ENCODE results near the gene EIF5A.

Gene EIF5A
- total RNA-seq, result 105 to 108 reads per million in 2 donors

DNA sequence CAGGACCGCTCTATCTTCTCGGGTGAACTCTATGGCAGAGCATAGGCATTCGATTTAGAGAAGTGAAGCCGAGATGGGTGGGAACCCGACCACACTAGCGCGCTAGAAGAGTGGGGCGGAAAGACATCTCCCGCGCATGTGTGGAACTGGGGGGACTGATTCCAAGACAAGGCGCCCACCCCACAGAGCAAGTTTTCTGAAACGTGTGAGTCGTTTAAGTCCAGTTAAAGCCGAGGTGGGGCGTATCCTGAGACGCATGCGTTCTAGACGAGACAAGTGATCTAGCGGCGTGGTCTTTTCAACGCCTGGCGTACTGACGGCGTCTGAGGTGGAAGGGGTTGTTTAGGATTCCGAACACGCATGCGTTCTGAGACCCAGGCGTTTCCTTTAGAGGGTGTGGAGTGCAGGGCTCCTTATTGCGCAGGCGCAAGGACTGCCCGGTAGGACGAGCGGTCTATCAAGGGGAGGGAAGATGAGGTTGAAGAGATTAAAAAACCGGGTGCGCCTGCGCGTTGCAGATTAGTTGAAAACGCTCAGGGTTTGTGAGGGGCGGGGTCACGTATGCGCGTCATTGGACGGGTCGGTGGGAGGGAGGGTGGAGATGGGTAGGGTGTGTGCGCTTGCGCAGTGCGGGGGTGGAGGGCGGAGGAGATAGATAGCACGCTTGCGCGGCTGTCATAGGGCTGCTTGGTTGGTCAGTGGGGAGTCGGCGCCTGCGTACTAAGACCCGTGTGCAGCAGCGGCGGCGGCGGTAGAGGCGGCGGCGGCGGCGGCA is at the start of gene EIF5A:
EIF5A (plus strand) TSS at position 718 of the 775 bp plus-strand sequence. CDS start 2,008 bp downstream, outside the sequence.
- DNase-seq, result peak; percentile 98

DNA sequence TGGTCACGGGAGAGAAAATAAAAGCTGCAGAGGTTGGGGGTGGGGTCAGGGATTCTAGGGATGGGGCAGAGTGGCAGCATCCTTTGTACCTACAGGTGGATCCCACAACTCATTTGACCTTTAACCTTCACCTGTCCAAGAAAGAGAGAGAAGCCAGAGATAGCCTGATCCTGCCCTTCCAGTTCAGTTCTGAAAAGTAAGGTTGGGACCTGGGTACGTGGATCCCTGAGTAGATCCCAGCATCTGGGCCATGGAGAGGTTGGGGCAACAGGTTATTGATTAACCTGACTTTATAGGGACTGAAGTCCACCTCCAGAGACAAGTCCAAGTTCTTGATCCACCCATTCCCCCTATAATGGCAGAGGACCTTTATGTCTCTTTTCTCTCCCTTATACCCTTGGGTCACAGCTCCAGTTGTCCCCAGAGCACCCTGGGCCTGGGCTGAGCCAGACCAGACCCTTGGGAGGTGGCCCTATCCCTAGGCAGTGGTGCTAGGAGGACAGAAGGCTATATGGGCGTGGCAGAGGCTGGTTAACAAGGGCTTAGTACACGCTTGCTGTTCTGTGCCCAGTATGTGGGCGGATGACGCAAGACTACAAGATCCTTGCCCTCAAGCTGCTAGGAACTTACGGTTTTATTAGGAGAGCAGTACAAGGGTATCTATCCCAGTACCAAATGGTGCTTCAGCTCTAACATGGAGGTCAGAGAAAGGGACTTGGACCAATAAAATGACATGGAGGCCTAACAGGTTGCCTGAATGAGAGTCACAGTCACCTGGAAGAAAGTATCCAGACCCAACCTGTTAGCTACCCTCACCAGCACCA is 48.5 kb upstream of the EIF5A start:
- DNase-seq, result no peak

DNA sequence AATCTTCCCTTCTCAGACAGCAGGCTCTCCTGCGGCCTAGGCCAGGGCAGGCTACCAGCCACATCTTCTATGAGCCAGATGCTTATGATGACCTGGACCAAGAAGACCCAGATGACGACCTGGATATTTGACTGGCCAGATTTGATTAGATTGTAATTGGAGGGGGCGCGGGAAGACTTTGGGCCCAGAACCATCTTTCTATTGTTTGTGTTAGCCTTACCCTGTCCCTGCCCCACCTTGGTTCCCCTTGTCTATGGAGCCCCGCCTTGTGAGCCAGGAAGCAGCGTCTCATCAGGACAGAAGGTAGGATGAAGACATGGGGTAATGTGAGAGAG is 47.9 kb upstream of the EIF5A start:
- no peak for DNase-seq

DNA sequence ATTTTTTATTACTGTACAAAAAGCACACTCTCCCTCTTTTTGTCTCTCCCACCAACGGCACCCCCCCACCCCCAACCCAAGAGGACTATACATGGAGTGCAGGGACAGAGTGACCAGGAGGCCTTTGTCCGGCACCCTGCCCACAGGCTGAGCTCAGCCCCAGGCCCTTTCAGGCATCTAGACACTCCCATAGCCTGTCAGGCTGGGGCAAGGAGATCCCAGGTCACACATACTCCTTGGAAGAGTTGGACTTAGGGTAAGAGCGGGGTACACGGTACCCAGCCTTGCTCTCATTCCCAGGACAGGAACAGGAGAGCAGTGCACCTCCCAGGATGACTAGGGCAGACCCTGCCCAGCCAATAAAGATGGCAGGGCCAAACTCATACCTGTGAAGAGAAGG is 47.3 kb upstream of the EIF5A start:
- no peak for DNase-seq

DNA sequence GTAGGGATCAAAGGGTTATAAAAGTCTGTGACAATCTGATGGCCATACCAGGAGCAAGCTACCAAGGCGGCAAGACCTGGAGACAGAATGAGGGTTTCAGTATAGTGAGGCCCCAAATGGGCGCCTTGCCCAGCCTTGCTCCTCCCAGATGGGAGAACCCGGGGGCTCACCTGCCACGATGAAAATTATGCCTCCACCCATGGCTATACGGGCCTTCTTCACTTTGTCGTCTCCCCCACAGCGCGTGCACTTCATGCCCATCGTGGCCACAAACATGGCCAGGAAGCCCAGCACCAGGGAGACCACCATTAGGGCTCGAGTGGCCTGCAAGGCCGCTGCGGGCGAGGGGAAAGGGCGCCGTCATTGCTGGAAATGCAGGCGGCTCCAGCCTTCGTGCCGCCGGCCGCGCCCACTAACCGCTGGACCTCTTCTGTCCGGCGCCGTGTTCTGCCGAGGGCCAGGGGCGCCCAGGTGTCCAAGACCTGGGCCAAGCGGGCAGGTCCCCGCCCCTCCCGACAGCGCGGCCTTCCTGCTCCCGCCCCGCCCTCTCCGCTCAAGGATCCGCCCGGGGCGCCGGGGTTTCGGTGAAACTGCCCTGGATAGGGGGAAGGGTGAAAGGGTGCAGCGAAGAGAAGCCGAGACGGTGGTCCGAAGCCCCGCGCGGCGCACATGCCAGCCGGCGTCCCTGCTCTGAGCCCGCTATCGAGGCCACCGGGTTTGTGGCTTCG is 46.6 kb upstream of the EIF5A start:
- no peak for DNase-seq

DNA sequence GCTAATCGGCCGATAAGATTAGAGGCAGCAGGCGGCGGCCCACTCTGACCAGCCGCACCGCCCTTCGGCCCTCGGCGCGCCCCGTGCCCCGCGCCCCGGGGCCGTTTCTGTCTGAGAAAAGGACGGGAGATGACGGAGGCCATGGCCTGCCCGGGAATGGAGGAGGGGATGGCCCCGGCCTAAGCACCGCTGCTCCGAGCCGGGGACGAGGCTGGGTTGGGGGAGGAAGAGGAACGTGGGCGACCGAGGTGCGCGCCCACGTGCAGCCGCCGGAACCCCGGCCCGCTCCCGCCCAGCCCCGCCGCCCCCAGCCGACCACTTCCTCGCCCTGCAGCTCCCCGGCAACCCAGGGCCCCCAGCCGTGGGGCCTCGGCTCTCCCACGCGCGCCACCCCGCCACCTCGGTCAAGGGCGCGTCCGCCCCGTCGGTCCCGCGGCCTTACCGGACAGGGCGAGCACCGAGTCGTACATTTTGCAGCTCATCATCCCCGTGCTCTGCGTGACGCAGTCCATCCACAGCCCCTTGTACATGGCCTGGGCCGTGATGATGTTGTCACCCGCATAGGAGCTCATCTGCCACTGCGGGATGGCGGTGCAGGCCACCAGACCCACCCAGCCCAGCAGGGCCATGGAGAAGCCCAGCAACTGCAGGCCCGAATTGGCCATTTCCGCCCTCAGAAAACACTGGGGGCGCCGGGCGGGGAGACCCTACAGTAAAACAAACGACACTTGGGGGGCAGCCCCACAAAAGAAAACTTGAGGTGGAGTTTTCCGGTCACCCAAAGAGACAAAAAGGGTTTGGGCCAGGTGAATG is 45.8 kb upstream of the EIF5A start:
- DNase-seq, result no peak

DNA sequence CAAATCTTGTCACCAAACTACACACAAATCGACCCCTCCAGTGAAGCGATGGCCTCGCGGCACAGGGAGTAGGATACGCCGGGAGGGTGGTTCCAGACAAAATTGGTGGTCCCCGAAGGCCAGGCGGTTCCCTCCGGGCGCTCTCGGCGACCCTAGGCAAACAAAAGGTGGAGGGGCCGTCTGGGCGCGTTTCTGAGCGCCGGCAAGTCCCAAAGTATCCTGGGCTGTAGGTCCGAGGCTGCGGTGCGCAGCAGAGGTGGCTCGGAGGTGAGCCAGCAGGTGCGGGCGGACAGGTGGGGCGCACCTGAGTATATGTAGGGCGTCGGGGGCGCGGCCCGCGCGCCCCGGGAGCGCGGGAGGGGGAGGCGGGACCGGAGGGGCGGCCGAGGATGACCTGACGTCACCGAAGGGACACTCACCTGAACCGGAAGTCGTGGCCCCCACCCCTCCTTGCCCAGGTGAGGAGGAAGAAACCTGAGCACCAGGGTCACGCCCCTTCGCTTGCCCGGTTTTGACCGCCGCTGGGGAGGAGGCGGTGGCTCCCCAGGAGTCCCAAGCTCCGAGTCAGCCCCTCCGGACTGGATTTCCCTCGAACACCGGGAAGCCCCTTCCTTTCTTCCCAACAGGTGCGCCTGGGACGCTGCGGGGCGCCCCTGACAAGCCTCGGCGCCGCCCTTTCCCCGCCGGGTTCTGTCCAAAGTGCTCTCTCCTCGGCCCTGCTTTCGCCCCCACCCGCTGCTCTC is 45.1 kb upstream of the EIF5A start, which contains the start of gene CLDN7:
CLDN7 (minus strand) TSS at position 287 of the 743 bp plus-strand sequence. CDS start 435 bp downstream, outside the sequence.
- DNase-seq, result no peak

DNA sequence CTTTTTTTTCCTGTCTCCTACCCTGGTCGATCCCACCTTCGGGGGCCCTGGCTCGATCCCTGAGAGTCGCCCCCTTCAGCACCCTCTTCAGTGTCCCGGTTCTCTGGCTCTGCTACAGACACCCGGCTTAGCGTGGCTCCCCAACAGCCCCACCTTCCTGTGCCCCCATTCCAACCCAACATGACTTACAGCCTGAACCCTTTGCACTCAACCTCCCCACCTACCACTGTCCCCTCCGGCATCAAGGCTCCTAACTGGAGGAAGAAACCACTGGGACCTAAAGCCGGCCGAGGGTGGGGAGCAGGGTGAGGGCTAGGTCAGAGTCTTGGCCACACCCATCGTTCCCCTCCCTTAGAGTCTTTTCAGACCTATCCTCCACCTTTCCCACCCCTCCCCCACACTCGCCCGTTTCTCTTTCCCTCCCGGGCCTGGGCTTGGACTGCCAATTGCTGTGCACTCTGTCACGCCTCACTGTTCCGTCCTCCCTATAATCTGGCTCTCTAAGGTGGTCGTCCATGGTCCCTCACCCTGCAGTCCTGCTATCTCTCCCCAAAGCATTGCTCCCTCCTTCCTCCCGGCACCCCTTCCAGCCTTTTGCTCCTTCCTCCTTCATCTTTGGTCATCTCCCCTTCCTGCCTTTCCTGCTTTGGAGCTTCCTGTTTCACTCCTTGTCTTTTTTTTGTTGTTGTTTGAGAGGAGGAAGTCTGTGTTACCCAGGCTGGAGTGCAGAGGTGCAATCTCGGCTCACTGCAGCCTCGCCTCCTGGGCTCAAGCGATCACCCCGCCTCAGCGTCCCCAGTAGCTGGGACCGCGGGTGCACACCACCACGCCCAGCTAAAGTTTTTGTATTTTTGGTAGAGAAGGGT is 44.3 kb upstream of the EIF5A start:
- DNase-seq, result no peak

DNA sequence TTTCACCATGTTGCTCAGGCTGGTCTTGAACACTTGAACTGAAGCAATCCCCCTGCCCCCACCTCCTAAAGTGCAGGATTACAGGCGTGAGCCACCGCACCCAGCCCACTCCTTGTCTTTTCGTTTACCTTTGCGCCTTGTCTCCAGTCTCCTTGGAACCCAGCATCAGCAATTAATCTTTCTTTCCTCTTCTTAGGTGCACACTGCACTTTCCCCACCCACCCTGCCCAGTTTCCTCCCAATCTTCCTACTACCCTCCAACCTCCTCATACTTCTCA is 43.7 kb upstream of the EIF5A start:
- no peak for DNase-seq

DNA sequence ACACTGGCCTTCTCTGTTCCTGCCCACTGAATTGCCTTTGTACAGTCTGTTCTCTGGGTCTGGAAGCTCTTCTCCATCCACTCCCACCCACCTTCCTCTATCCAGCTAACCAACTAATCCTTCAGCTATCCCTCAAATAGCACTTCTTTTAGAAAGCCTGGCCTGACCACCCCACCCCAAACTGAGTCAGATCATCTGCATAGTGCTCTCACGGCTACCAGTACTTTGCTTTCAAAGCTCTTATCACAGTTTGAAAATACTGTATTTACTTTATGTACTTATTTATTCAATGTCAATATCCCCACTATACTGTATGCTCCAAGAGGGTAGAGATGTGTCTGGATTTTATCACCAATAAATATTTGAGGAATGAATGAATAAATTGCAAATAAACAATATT is 40.6 kb upstream of the EIF5A start:
- DNase-seq, result no peak

DNA sequence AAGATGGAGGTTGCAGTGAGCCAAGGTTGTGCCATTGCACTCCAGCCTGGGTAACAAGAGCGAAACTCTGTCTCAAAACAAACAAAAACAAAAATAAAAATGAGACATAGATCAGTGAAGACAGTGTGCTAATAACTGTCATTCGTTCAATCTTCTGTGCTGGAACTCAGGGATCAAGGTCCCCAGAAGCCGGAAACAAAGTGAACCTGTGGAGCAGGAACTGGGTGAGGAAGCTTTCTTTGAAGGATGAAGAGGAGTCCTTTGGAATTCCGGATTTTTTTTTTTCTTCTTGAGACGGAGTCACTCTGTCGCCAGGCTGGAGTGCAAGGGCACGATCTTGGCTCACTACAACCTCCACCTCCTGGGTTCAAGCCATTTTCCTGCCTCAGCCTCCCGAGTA is 28.0 kb upstream of the EIF5A start:
- DNase-seq, result no peak

DNA sequence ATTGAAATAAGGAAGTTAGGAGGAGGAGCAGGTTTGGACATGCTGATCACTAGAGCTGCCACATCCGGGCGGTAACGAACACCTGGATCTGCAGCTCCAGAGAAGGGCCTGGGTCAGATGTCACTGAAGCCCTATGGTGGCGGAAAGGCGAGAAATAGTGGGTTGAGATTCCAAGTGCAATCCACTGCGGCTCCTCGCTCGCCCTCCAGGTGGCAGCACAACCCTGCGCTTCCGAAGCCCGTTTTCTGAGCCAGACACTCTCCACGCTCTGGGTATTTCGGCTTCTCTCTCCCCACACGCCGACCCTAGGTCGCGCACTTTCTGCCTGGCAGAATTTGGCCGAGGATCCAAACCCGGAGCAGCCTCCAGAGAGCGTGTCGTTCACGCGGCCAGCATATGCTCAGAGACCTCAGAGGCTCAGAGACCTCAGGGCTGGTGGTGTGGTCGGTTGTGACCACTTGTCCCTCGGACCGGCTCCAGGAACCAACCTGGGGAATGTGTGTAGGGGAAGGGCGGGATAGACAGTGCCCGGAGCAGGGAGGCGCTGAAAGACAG is 26.8 kb upstream of the EIF5A start:
- peak; percentile 42 for DNase-seq

DNA sequence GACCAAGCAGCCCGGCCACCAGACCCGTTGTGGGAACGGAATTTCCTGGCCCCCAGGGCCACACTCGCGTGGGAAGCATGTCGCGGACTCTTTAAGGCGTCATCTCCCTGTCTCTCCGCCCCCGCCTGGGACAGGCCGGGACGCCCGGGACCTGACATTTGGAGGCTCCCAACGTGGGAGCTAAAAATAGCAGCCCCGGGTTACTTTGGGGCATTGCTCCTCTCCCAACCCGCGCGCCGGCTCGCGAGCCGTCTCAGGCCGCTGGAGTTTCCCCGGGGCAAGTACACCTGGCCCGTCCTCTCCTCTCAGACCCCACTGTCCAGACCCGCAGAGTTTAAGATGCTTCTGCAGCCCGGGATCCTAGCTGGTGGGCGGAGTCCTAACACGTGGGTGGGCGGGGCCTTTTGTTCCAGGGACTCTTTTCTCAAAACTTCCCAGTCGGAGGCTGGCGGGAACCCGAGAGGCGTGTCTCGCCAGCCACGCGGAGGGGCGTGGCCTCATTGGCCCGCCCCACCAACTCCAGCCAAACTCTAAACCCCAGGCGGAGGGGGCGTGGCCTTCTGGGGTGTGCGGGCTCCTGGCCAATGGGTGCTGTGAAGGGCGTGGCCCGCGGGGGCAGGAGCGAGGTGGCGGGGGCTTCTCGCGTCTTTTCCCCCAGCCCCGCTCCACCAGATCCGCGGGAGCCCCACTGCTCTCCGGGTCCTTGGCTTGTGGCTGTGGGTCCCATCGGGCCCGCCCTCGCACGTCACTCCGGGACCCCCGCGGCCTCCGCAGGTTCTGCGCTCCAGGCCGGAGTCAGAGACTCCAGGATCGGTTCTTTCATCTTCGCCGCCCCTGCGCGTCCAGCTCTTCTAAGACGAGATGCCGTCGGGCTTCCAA is 26.1 kb upstream of the EIF5A start, which contains the start of gene SLC2A4:
SLC2A4 (plus strand) TSS at position 645 of the 879 bp plus-strand sequence; CDS start at position 862, 217 bp downstream.
- DNase-seq, result peak; percentile 43

DNA sequence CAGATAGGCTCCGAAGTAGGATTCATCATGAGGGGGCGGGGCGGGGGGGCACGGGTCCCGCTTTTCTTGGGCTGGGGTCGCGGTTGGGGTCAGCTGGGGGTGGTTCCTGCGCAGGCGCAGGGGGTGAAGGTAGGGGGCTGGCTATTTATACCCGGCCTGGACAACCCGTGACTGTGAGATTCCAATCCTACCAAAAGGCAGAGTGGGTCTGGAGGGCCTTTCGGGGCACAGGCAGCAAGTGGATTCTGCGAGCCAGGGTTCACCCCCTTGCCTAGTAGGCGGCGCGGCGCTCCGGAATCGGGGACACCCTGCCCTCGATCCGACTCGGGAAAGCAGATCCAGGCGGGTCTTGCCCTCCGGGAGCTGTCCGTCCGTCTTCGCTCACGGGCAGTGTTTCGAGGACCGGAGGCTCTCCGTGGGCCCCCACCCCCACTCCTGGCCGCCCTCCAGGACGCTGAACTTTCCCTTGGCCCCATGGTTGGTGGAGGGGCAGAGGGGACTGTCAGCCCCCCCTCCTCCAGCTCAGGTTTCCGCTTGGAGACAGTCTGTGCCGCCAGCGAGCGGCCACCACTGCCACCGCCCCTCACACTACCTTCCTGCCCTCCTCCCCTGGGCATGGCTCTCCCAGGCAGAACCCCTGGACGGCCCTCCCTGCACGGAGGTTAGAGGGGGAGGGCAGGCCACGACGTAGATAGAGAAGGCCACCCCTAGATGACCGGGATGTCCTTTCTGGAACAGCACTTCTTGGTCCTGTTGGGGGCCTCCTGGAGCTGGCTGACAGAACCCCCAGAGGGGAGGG is 25.3 kb upstream of the EIF5A start:
- DNase-seq, result no peak

DNA sequence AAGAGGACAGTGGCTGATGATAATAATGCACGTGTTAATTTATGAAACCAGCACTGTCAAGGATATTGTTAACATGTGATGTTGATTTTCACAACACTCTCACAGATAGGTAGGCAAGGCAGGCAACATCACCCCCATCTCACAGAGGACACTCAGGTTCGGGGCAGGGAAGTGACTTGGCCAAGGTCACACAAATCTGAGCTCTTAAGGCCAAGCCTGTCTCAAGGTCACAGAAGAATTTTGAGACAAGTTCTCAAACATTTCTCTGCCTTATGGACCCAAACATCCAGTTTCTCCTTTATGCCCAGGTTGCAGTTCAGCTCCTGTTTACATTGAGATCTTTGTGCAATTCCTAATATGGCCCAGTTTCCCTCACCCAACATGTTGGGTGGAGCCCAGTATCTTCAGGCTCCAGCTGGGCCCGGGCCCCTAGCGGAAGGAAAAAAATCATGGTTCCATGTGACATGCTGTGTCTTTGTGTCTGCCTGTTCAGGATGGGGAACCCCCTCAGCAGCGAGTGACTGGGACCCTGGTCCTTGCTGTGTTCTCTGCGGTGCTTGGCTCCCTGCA is 24.6 kb upstream of the EIF5A start:
- no peak for DNase-seq

DNA sequence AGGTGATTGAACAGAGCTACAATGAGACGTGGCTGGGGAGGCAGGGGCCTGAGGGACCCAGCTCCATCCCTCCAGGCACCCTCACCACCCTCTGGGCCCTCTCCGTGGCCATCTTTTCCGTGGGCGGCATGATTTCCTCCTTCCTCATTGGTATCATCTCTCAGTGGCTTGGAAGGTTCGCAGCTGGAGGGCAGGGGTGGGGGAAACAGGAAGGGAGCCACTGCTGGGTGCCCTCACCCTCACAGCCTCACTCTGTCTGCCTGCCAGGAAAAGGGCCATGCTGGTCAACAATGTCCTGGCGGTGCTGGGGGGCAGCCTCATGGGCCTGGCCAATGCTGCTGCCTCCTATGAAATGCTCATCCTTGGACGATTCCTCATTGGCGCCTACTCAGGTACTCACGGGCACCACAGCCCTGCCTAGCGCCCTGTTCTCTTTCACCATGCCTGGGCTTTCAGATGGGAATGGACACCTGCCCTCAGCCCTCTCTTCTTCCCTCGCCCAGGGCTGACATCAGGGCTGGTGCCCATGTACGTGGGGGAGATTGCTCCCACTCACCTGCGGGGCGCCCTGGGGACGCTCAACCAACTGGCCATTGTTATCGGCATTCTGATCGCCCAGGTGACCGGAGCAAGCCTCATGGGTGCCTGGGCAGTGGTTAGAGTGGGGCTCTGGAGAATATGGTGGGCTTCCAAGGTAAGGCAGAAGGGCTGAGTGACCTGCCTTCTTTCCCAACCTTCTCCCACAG is 23.8 kb upstream of the EIF5A start:
- DNase-seq, result no peak

DNA sequence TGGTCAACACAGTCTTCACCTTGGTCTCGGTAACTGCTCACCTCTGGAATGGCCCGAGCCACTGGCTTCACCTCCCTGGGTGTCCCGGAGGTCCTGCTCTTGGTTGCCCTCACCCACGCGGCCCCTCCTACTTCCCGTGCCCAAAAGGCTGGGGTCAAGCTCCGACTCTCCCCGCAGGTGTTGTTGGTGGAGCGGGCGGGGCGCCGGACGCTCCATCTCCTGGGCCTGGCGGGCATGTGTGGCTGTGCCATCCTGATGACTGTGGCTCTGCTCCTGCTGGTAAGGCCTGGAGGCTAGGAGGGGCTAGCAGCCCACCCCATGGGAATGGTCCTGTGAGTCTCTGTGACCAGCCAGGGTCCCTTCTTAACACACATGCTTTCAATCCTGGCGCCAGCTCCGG is 22.5 kb upstream of the EIF5A start:
- no peak for DNase-seq
